IMR-90 (cell line): ENCODE measurements around the gene ALOX15. TPM values are rescaled to one million over a fixed set of nuclear protein-coding genes. Genes with fewer than 3 reads are reported as not detected.

Source experiments
- ATAC-seq: fragments of 200-7000 bp; cut with Tn5 transposase; 2 replicates; pipeline ENCODE4 v1.9.1; 2020; ENCODE audit warnings: low read depth, mild to moderate bottlenecking, moderate library complexity
- BruUV-seq: library from RNA; stranded (reverse); fragments of 400-500 nt; replicated peaks from 2 replicates; lab custom pipeline; 2021; lab: Mats Ljungman, UMichigan
- CTCF ChIA-PET: fragments of 300-600 bp; formaldehyde crosslinking; extraction: SDS; loops from one replicate; lab custom pipeline; 2021; ENCODE audit warnings: antibody characterized with exemption; lab: Yijun Ruan, JAX
- POLR2A ChIA-PET: fragments of 300-600 bp; sonication (Branson Sonifier 250); formaldehyde crosslinking; loops from one replicate; lab custom pipeline; 2022; ENCODE audit warnings: antibody characterized with exemption; ENCODE audit not compliant: unreplicated experiment; lab: Charles Lee
- DNase-seq: peaks from one replicate; pipeline ENCODE4 v3.0.0; 2013
- H2AFZ ChIP-seq: replicated peaks from 2 replicates; pipeline ENCODE3; 2013; ENCODE audit warnings: low read length, mild to moderate bottlenecking; ENCODE audit not compliant: poor library complexity
- H2AK5ac ChIP-seq: 2 replicates; pipeline ENCODE4 v1.6.1; 2013; ENCODE audit warnings: low read depth, low read length, inconsistent platforms
- H2AK9ac ChIP-seq: replicated peaks from 2 replicates; pipeline ENCODE3; 2013; ENCODE audit warnings: mild to moderate bottlenecking, low read depth, low read length, moderate library complexity; ENCODE audit not compliant: poor library complexity
- H2BK120ac ChIP-seq: 2 replicates; pipeline ENCODE4 v1.6.1; 2013; ENCODE audit warnings: low read depth, low read length, inconsistent platforms
- H2BK15ac ChIP-seq: 3 replicates; pipeline ENCODE4 v1.6.1; 2013; ENCODE audit warnings: low read depth, low read length, inconsistent platforms
- H2BK20ac ChIP-seq: 2 replicates; pipeline ENCODE4 v1.6.1; 2013; ENCODE audit warnings: low read depth, mild to moderate bottlenecking, inconsistent platforms, low read length, moderate library complexity
- H2BK5ac ChIP-seq: 2 replicates; pipeline ENCODE4 v1.6.1; 2013; ENCODE audit warnings: mild to moderate bottlenecking, low read depth, low read length, inconsistent platforms; ENCODE audit not compliant: poor library complexity, severe bottlenecking
- H3K14ac ChIP-seq: replicated peaks from 2 replicates; pipeline ENCODE4 v1.6.1; 2013; ENCODE audit warnings: low read depth, low read length, inconsistent platforms
- H3K18ac ChIP-seq: 2 replicates; pipeline ENCODE4 v1.6.1; 2013; ENCODE audit warnings: low read depth, low read length, control low read depth
- H3K23ac ChIP-seq: 2 replicates; pipeline ENCODE4 v1.6.1; 2013; ENCODE audit warnings: low read depth, low read length, inconsistent platforms
- H3K27ac ChIP-seq: 2 replicates; pipeline ENCODE4 v1.5.1; 2013; ENCODE audit warnings: mild to moderate bottlenecking, control low read depth, low read length; ENCODE audit not compliant: insufficient read depth
- H3K27me3 ChIP-seq: 2 replicates; pipeline ENCODE4 v1.6.1; 2013; ENCODE audit warnings: low read length; ENCODE audit not compliant: control insufficient read depth, insufficient read depth
- H3K36me3 ChIP-seq: 2 replicates; pipeline ENCODE4 v1.6.1; 2013; ENCODE audit warnings: low read length, mixed read lengths; ENCODE audit not compliant: control insufficient read depth, insufficient read depth
- H3K4ac ChIP-seq: 2 replicates; pipeline ENCODE4 v1.6.1; 2013; ENCODE audit warnings: low read depth, low read length, inconsistent platforms
- H3K4me1 ChIP-seq: 2 replicates; pipeline ENCODE4 v1.6.1; 2013; ENCODE audit warnings: low read length, mixed read lengths; ENCODE audit not compliant: control insufficient read depth, insufficient read depth
- H3K4me2 ChIP-seq: 2 replicates; pipeline ENCODE4 v1.6.1; 2013; ENCODE audit warnings: low read depth, mild to moderate bottlenecking, control low read depth, low read length, moderate library complexity
- H3K4me3 ChIP-seq: 2 replicates; pipeline ENCODE4 v1.5.1; 2013; ENCODE audit warnings: low read depth, mild to moderate bottlenecking, control low read depth, low read length, moderate library complexity; ENCODE audit not compliant: insufficient read depth
- H3K56ac ChIP-seq: 2 replicates; pipeline ENCODE4 v1.6.1; 2013; ENCODE audit warnings: low read length, inconsistent platforms; ENCODE audit not compliant: insufficient read depth; ENCODE audit errors: extremely low read depth
- H3K79me1 ChIP-seq, 2 experiments: 2 replicates each; pipeline ENCODE4 v1.6.1; 2013; ENCODE audit warnings: low read length in 2 of 2, inconsistent platforms in 1 of 2, low read depth in 1 of 2
- H3K9ac ChIP-seq: 2 replicates; pipeline ENCODE4 v1.6.1; 2013; ENCODE audit warnings: low read depth, low read length, control low read depth
- H3K9me1 ChIP-seq: 2 replicates; pipeline ENCODE4 v1.6.1; 2013; ENCODE audit warnings: low read length, inconsistent platforms; ENCODE audit not compliant: insufficient read depth
- H3K9me3 ChIP-seq: 2 replicates; pipeline ENCODE4 v1.6.1; 2013; ENCODE audit warnings: low read length; ENCODE audit not compliant: control insufficient read depth, insufficient read depth
- H4K20me1 ChIP-seq: 2 replicates; pipeline ENCODE4 v1.6.1; 2013; ENCODE audit warnings: low read length, inconsistent platforms; ENCODE audit not compliant: insufficient read depth
- H4K5ac ChIP-seq: 2 replicates; pipeline ENCODE4 v1.6.1; 2013; ENCODE audit warnings: mild to moderate bottlenecking, low read depth, low read length, control low read depth
- H4K8ac ChIP-seq, 2 experiments: 2 replicates each; pipeline ENCODE4 v1.6.1; 2013; ENCODE audit warnings: low read depth in 2 of 2, low read length in 2 of 2, control low read depth in 1 of 2, inconsistent platforms in 1 of 2
- H4K91ac ChIP-seq: 2 replicates; pipeline ENCODE4 v1.6.1; 2013; ENCODE audit warnings: low read depth, low read length, inconsistent platforms; ENCODE audit not compliant: insufficient read depth
- BHLHE40 ChIP-seq: fragments of 150-350 bp; IDR thresholded peaks from 2 replicates; pipeline ENCODE4 v1.6.1; 2016; ENCODE audit warnings: mild to moderate bottlenecking, low read depth, low read length
- MXI1 ChIP-seq: IDR thresholded peaks from 2 replicates; pipeline ENCODE4 v1.6.1; 2012; ENCODE audit warnings: low read depth, mild to moderate bottlenecking, low read length, moderate library complexity, borderline replicate concordance
- POLR2A ChIP-seq: IDR thresholded peaks from 2 replicates; pipeline ENCODE4 v1.6.1; 2012; ENCODE audit warnings: mild to moderate bottlenecking, low read depth, low read length
- RAD21 ChIP-seq: IDR thresholded peaks from 2 replicates; pipeline ENCODE4 v1.6.1; 2012; ENCODE audit warnings: low read length, improper control_type of control experiment
- WGBS, 2 experiments: methylation state at CpG; one replicate each; pipeline versions ENCODE4 v1.1.5 to v1.1.7; 2013; ENCODE audit warnings: missing lambda C conversion rate in 2 of 2; ENCODE audit not compliant: insufficient read length in 1 of 2; ENCODE audit errors: extremely low coverage in 2 of 2; 5-methylcytosine and 5-hydroxymethylcytosine counted together
- dilution Hi-C: fragments of 300-500 bp; cut with HindIII; formaldehyde crosslinking; loops from one replicate; pipeline ENCODE4 v1.14.3; 2018; ENCODE audit warnings: low sequenced_read_pairs; ENCODE audit not compliant: unreplicated experiment
- in situ Hi-C: fragments of 300-500 bp; cut with MboI; formaldehyde crosslinking; loops from 3 replicates; pipeline ENCODE4 v1.14.3; 2019; ENCODE audit warnings: low sequenced_read_pairs, inconsistent platforms, mixed read lengths
- intact Hi-C: fragments of 100-400 bp; cut with micrococcal nuclease; formaldehyde crosslinking; loops from 2 replicates; pipeline ENCODE4 v1.10.0; 2022
- polyA plus RNA-seq, 3 experiments: library from polyadenylated mRNA; depleted of rRNA; stranded (reverse); fragments of >200 nt; gene quantifications; 2 replicates each; pipeline ENCODE4 v1.2.3, GENCODE V29; 2012; ENCODE audit warnings: low replicate concordance in 1 of 3
- total RNA-seq: library from RNA; depleted of rRNA; stranded (reverse); fragments of >200 nt; gene quantifications from 2 replicates; pipeline ENCODE4 v1.2.3, GENCODE V29; 2012
- TF ChIP-seq, protein P1 (sequence below): fragments of 150-350 bp; IDR thresholded peaks from 2 replicates; pipeline ENCODE4 v1.6.1; 2016; ENCODE audit warnings: low read depth, mild to moderate bottlenecking, low read length, moderate library complexity, borderline replicate concordance
- TF ChIP-seq, protein P2 (sequence below): fragments of 150-350 bp; IDR thresholded peaks from 2 replicates; pipeline ENCODE4 v1.6.1; 2017; ENCODE audit warnings: mild to moderate bottlenecking, antibody characterized with exemption, low read length, low read depth
- TF ChIP-seq, protein P3 (sequence below): conservative IDR thresholded peaks from 2 replicates; pipeline ENCODE4 v1.5.1; 2012; ENCODE audit warnings: mild to moderate bottlenecking, low read depth, low read length, improper control_type of control experiment

ALOX15 gene
- total and polyA plus RNA-seq, 2 of the 4 experiments (the other 2 are of a cell fraction) = not detected

DNA sequence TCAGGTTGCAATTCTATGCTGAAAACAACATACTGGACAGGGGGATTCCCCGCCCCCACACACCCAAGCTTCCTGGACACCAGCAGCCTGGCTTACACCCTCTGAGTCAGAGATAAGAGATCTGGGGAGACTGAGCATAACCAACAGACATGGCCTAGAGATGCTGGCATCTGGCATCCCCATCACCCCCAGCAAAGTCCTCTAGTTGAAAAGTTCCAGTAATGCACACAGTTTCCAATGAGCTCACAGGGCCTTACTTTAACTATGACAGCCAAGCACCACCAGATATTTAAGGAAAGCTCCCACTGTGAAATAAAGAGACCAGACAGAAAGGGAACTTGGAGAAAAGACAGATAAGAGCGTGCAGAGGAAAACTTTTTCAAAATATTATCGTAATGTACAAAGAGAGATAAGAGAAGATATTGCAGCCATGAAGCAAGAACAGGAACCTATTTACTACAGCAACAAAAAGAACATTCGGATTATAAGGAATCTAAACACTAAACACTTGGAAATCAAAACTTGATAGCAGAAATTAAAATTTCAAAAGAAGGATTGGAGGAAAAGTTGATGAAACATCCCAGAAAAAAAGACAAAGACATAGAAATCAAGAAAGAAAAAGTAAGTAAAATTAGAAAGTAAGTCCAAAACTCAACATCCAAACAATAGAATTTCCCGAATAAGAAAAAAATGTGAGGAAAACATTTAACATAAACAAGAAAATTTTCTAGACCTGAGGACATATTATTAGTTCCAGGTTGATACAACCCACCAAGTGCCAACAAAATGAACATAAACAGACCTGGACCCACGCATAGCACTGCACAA is 17.2 kb upstream of the ALOX15 start (continued):
- no peak for TF ChIP-seq BHLHE40

DNA sequence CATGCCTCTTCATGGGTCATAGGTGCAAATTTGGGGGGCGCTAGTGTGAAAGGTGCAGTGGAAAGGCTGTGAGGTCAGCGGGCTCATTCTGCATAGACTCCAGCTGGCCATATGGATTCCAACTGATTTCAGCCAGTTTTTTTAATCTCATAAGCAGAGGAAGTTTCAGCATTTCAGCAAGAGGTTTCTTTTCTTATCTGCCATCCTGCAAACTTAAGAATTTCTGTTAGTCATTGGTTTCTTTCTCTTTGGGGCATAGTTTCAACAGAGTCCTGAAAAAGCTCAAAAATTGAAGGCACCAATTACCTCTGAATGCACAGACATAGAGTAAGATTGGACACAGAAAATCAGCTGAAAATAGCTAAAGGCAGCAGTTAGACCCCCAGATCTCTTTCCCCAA is 16.2 kb upstream of the ALOX15 start:
- H3K14ac ChIP-seq = no peak overlapping the region
- in situ Hi-C loops = no loop called here
- H3K27me3 ChIP-seq = peaks cover 3% of the 10 kb centered on the region
- no peak overlapping the region for H3K27ac ChIP-seq
- no peak overlapping the region for H3K4me2 ChIP-seq
- no peaks in the 10 kb centered on the region for H3K79me1 ChIP-seq
- TF ChIP-seq POLR2A = no peak
- TF ChIP-seq, protein P1, sequence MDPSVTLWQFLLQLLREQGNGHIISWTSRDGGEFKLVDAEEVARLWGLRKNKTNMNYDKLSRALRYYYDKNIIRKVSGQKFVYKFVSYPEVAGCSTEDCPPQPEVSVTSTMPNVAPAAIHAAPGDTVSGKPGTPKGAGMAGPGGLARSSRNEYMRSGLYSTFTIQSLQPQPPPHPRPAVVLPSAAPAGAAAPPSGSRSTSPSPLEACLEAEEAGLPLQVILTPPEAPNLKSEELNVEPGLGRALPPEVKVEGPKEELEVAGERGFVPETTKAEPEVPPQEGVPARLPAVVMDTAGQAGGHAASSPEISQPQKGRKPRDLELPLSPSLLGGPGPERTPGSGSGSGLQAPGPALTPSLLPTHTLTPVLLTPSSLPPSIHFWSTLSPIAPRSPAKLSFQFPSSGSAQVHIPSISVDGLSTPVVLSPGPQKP = no peak
- TF ChIP-seq MXI1 = no peak
- TF ChIP-seq RAD21 = no peak
- TF ChIP-seq, protein P2, sequence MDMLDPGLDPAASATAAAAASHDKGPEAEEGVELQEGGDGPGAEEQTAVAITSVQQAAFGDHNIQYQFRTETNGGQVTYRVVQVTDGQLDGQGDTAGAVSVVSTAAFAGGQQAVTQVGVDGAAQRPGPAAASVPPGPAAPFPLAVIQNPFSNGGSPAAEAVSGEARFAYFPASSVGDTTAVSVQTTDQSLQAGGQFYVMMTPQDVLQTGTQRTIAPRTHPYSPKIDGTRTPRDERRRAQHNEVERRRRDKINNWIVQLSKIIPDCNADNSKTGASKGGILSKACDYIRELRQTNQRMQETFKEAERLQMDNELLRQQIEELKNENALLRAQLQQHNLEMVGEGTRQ = no peak
- TF ChIP-seq, protein P3, sequence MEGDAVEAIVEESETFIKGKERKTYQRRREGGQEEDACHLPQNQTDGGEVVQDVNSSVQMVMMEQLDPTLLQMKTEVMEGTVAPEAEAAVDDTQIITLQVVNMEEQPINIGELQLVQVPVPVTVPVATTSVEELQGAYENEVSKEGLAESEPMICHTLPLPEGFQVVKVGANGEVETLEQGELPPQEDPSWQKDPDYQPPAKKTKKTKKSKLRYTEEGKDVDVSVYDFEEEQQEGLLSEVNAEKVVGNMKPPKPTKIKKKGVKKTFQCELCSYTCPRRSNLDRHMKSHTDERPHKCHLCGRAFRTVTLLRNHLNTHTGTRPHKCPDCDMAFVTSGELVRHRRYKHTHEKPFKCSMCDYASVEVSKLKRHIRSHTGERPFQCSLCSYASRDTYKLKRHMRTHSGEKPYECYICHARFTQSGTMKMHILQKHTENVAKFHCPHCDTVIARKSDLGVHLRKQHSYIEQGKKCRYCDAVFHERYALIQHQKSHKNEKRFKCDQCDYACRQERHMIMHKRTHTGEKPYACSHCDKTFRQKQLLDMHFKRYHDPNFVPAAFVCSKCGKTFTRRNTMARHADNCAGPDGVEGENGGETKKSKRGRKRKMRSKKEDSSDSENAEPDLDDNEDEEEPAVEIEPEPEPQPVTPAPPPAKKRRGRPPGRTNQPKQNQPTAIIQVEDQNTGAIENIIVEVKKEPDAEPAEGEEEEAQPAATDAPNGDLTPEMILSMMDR = no peak
- H3K9me1 ChIP-seq = no peaks in the 10 kb centered on the region
- H2AK5ac ChIP-seq = no peak overlapping the region
- DNase-seq (peak; percentile 25), ATAC-seq (peak; percentile 47)
- no peaks in the 10 kb centered on the region for H3K4me1 ChIP-seq
- dilution Hi-C loops = no loop called here
- H3K23ac ChIP-seq = no peak overlapping the region
- ChIA-PET POLR2A (no interaction called here), CTCF (no interaction called here)
- H4K20me1 ChIP-seq = no peaks in the 10 kb centered on the region
- H2BK15ac ChIP-seq = no peak overlapping the region
- H3K9ac ChIP-seq = no peak overlapping the region
- intact Hi-C loops = no loop called here
- no peak overlapping the region for H3K56ac ChIP-seq
- no peak overlapping the region for H2BK120ac ChIP-seq
- H4K5ac ChIP-seq = no peak overlapping the region
- no peak overlapping the region for H2AFZ ChIP-seq
- H3K18ac ChIP-seq = no peak overlapping the region
- no peaks in the 10 kb centered on the region for H3K36me3 ChIP-seq
- H3K4me3 ChIP-seq = no peak overlapping the region
- no peak overlapping the region for H4K91ac ChIP-seq
- WGBS, 2 experiments = no CpG with 5 or more reads among the region's 2 CpGs
- no peak overlapping the region for H2BK5ac ChIP-seq
- no peaks in the 10 kb centered on the region for H3K9me3 ChIP-seq
- BruUV-seq = no TSS peak
- H2AK9ac ChIP-seq = no peak overlapping the region
- H2BK20ac ChIP-seq = no peak overlapping the region
- H3K4ac ChIP-seq = no peak overlapping the region
- no peak overlapping the region for H4K8ac ChIP-seq
